GM12801 (cell line): ENCODE measurements around the gene RAB11FIP4.

Experiments used
- CTCF ChIP-seq: IDR thresholded peaks from one replicate; pipeline ENCODE4 v1.5.1; 2011; ENCODE audit warnings: control low read depth; ENCODE audit not compliant: insufficient read length; ENCODE audit errors: extremely low read depth

Gene RAB11FIP4

DNA sequence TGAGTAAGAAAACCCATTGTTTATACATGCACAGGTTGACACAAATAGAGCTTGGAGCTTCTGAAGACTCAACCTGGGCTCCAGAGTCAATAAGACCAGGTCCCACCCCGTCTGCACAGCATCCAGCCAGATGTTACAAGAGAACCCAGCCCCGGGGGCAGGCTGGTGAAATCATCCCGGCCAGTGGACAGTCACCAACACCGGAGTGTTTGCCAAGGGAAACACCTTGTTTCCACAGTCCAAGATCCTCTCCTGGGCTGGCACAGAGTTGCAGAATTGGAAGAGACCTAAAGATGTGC is 90.3 kb downstream of the RAB11FIP4 start:
- no peak for TF ChIP-seq CTCF

GRCh38 chr17:31484821-31485220 is 93.3 kb downstream of the RAB11FIP4 start:
- TF ChIP-seq CTCF = no peak

GRCh38 chr17:31486351-31487062 is 95.0 kb downstream of the RAB11FIP4 start:
- no peak for TF ChIP-seq CTCF

- TF ChIP-seq CTCF = no peak
These were observed 95.7 kb downstream of the RAB11FIP4 start for GRCh38 chr17:31487063-31487647.

GRCh38 chr17:31487648-31488263 is 96.3 kb downstream of the RAB11FIP4 start:
- TF ChIP-seq CTCF = no peak

DNA sequence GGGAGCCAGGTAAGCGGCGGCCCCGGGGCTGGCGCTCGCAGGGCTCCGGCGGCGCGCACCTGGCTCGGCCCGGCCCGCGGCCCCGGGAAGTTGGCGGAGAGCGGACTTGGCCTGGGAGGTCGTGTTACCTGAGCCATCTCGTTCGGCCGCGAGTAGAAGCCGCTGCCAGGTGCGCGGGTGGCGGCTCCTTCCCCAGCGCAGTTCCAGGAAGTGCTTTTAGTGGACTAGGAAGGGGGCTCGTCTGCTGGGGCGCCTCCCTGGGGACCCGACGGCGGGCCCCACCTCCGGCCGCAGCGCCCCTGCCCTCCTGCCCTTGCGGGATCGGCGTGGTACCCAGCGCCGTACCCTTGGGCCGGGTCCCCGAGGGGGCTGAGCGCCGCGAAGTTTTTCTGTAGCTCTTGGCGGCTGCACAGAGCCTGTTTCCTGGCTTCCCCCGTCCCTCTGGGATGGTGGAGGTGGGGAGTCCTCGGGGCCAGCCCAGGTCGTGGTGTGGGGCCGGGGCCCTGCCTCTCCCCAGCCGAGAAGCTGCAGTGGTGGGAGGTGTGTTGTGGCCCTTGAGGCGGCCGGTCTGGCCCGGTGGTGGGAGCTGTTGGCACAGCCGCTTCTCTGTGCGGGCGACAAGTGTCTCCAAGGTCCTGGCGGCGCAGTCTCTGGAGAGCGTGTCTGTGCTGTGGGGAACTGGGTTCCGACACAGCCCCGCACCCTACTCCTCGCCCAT is 96.9 kb downstream of the RAB11FIP4 start:
- TF ChIP-seq CTCF = no peak

DNA sequence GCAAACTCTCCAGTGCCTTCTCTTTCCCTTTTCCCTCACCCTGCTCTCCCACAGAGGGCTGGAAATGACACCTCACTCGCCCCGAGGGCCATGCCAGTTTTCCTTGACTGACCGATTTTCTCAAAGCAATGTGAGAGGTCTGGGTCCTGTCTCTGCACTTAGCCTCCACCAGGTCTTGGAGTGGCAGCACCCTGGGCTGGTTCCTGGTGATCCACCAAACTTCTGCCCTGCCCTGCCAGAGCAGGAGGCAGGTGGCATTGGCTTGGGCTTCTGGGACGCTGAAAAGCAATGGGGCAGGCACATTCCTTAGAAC is 97.5 kb downstream of the RAB11FIP4 start:
- TF ChIP-seq CTCF = no peak
